ENCODE results near the gene WNT3A. TPM values are rescaled to one million over a fixed set of nuclear protein-coding genes. Genes with fewer than 3 reads are reported as not detected.
"Not testable (repeated sequence)": the region's sequence is repeated elsewhere in the genome, so short reads cannot be mapped to it uniquely, and the experiment has no call there.

WNT3A gene, protein sequence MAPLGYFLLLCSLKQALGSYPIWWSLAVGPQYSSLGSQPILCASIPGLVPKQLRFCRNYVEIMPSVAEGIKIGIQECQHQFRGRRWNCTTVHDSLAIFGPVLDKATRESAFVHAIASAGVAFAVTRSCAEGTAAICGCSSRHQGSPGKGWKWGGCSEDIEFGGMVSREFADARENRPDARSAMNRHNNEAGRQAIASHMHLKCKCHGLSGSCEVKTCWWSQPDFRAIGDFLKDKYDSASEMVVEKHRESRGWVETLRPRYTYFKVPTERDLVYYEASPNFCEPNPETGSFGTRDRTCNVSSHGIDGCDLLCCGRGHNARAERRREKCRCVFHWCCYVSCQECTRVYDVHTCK
- not detected for polyA plus RNA-seq (2013, experiment 1 of 2; ENCODE audit: insufficient read length)
- polyA plus RNA-seq (2013, experiment 2 of 2; ENCODE audit: insufficient read length), result not detected

- no peak for DNase-seq
These were observed at the start of gene WNT3A for GRCh38 chr1:228006786-228007048. Gene WNT3A, plus strand, starts transcription at chr1:228006998. Its CDS starts 131 bp downstream, at chr1:228007129.

- no peak for DNase-seq
These were observed 48.0 kb upstream of the WNT3A start for GRCh38 chr1:227958617-227959324.

DNA sequence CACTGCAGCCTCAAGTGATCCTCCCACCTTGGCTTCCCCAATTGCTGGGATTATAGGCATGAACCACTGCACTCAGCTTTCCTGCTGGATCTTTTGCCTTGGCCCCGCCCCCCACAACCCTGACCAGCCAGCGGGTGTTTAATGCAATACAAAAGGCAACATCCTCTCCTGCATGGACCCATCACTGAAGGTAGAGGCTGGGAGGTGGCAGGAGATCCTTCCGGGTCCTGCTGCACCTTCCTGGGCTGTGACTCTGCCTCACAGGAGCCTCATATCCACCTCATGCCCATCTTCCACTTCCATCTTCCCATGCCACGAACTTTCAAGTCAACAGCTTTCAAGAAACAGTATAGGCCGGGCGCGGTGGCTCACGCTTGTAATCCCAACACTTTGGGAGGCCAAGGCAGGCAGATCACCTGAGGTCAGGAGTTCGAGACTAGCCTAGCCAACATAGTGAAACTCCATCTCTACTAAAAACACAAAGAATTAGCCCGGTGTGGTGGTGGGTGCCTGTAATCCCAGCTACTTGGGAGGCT is 47.4 kb upstream of the WNT3A start:
- no peak for DNase-seq

DNA sequence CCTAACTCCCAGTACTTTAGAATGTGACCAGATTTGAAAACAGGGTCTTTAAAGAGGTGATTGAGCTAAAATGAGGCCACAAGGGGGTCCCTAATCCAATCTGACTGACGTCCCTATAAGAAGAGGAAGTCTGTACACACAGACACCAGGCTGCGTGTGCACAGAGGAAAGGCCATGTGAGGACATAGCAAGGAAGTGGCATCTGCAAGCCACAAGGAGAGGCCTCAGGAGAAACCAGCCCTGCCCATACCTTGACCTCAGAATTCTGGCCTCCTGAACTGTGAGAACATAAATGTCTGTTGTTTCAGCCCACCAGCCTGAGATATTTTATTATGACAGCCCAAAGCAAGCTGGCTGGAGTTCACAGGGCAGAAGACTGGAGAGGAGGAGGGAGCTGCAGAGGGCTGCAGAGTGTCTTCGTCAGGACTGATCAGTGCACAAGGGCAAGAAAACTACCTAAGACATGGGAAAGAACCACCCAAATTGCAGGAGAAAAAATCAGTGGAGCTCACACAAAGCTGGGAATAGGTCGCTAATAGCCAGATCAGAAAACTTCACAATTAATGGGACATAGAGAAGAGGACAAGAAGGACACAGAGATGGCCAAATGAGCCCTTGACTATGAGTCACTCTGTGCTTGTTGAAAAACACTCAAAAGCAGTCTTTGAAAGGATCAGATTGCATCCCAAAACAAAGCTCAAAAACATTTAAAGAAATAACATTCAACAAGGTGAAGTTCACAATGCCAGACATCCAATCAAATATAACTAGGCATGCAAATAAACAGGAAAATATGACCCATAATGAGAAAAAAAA is 44.9 kb upstream of the WNT3A start:
- no peak for DNase-seq

GRCh38 chr1:227966733-227967132 is 40.1 kb upstream of the WNT3A start:
- not testable (repeated sequence) for DNase-seq

GRCh38 chr1:227967815-227968214 is 39.0 kb upstream of the WNT3A start:
- DNase-seq, result not testable (repeated sequence)

DNA sequence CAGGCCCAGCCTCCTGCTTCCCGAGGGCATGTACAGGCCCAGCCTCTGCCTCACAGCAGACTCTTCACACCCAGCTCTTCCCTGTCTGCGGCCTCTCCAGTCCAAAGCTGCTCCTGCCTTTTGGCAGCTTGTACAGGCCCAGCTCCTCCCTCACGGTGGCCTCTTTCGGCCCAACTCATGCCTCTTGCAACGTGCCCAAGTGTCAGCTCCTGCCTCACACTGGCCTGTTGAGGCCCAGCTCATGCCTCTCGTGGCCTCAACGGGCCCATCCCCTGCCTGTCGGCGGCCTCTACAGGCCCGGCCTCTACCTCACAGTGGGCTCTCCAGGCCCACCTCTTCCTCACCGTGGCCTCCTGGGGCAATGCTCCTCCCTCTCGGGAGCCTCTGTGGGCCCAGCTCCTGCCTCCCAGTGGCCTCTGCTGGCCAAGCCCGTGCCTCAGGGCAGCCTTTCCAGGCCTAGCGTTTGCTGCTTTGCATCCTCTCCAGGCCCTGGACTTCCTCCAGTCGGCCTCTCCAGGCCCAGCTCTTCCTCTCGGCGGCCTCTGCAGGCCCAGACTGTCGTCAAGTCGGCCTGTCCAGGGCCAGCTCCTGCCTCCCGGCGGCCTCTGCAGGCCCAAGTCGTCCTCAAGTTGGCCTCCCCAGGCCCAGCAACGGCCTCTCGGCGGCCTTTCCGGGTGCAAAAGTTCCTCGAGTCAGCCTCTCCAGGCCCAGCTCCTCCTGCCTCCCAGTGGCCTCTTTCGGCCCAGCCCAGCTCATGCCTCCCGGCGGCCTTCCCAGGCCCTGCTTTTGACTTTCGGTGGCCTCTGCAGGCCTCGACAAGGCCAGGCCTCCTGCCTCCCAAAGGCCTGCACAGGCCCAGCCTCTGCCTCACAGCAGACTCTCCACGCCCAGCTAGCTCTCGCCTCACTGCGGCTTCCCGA is 36.5 kb upstream of the WNT3A start:
- DNase-seq, result not testable (repeated sequence)

GRCh38 chr1:227971216-227971615 is 35.6 kb upstream of the WNT3A start:
- not testable (repeated sequence) for DNase-seq

GRCh38 chr1:227971643-227972282 is 35.0 kb upstream of the WNT3A start:
- not testable (repeated sequence) for DNase-seq

DNA sequence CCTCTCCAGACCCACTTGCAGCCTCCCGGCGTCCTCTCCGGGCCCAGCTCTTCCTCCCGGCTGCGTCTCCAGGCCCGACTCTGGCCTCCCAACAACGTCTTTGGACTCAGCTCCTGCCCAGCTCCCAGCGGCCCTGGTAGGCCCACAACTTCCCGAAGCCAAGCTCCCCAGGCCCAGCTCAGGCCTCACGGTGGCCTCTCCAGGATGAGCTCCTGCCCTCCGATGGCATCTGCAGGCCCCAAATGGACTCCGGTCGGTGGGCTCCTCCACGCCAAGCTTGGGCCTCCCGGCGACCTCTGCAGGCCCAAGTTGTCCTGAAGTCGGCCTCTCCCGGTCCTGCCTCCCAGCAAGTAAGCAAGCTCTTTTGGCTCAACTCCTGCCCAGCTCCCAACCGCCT is 34.5 kb upstream of the WNT3A start:
- DNase-seq, result not testable (repeated sequence)

DNA sequence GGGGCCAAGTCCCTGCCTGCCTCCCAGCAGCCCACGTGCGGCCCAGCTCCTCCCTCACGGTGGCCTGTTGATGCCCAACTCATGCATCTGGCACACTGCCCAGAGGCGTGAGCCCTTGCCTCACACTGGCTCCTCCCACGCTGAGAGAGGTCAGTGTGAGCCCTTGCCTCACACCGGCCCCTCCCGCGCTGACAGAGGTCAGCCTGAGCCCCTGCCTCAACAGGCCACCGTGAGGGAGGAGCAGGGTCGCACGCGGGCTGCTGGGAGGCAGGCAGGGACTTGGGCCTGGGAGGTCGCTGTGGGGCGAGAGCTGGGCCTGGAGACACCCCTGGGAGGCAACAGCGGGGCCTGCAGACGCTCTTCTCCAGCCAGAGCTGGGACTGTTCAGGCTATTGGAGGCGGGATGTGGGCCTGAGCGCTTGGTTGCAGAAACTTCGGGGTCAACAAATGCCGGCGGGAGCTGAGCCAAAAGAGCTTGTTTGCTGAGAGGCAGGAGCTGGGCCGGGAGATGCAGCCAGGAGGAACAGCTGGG is 33.9 kb upstream of the WNT3A start:
- DNase-seq, result not testable (repeated sequence)

DNA sequence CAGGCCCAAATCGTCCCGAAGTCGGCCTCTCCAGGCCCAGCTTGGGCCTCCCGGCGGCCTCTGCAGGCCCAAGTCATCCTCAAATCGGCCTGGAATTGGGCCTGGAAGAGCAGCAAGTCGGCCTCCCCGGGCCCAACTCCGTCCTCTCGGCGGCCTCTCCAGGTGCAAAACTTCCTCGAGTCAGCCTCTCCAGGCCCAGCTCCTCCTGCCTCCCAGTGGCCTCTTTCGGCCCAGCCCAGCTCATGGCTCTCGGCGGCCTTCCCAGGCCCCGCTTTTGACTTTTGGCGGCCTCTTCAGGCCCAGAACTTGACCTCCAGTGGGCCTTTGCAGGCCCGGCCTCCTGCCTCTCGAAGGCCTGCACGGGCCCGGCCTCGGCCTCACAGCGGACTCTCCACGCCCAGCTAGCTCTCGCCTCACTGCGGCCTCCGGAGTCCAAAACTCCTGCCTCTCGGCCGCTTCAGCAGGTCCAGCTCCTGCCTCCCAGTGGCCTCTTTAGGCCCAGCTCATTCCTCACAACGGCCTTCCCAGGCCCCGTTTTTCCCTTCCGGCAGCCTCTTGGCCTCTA is 33.0 kb upstream of the WNT3A start:
- DNase-seq, result not testable (repeated sequence)

DNA sequence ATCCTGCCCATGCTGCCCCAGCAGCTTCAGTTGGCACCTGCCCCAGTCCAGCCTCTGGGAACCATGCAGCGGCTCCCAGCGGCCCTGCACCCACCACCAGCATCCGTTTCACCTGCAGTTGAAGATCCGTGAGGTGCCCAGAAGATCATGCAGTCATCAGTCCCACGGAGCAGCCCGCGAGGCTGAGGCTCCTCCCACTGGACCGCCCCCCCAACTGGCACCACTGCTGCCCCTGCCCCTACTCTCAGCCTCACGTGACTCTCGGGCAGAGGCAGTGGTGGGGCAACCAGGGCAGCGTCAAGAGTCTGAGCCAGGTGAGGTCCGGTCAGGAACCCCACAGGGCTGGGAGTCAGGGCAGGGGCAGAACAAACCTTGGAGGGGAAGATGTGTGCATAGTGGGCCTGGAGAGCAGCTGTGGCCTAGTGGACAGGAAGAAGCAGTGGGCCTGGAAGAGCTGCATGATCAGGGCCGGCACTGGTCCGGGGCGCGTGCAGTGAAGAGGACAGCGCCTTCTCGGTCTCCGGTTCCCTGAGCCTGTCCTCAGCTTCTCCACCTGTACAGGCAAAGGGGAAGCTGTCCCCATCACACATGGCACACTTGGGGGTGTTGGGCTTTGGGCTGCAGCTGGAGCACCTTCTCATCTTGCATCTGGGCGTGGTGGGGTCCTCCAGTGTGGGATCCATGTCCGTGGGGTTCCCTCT is 31.1 kb upstream of the WNT3A start:
- not testable (repeated sequence) for DNase-seq

DNA sequence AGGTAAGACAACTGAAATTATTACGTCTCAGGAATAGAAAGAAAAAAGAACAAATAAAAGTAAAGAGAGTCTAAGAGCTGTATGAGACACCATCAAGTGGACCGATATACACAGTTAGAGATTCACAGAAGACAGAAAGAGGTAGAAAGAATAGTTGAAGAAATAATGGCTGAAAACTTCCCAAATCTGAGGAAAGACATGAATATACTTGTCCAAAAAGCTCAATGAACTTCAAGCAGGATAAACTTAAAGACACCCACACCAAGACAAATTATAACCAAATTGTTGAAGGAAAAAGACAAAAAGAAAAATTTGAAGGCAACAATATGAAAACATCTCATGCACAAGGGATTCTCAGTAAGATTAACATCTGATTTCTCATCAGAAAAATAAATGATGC is 19.6 kb upstream of the WNT3A start:
- no peak for DNase-seq

DNA sequence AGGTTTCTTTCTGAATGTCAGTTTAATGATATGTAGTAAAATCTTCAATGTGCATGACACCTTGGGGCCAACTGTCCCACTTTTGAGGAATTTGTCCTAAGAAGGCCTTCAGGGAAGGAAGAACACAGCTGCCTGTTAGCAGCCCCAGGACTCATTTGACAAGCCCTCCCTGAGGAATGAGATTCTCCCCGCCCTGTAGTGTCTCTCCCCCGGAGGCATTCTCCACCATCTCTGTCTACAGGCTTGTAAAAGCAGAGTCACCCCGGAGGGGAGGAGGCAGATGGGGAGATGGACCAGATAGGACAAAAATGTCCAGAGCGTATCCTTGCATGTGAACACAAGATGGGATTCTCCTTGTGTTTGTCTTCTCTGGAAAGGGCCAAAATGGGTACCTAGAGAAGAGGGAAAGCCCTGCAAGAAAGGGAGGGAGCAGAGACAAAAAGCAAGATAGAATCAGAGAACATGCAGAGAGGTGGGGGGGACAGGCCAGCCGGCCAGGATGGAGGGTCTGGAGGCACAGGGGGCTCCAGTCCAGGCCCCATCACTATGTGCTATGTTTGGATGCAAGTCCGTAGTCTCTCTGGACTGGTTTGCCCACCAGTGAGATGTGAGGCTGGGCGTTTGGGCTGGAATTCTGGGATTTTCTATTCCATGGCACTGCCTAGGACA is 12.0 kb upstream of the WNT3A start:
- no peak for DNase-seq

DNA sequence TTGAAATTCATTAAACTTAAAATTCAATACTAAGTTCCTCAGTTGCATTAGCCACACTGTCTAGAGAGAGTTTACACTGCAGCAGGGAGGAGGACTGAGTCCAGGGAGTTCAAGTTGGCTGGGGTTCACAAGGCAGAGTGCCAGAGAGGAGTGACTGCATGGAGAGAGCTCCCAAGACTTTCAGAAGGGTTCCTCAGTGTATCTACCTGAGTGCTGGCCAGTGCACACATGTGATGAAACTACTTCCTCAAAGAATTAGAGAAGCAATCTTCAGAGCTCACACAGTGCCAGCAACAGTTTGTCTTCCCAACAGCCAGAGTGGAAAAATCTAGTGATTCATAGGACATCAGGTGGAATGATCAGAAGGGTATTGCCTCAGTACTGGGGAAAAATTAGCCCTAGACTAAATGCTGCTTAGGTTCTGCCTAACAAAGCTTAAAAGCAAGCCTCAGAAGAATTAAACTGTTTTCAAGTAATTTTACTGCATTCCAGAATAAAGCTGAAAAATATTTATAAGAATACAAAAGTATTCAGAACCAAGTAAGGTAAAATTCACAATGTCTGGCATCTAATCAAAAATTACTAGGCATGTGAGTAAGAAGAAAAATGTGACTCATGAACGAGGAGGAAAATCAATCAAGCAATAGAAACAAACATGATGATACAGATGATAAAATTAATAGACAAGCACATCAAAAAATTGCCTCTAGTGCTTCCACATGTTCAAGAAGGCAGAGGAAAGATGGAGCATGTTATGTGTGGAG is 10.4 kb upstream of the WNT3A start:
- no peak for DNase-seq

- DNase-seq, result no peak
These were observed 8.3 kb upstream of the WNT3A start for GRCh38 chr1:227998374-227999055.
